CD4-positive, alpha-beta T cell (primary cell): ENCODE data around the gene RAD51B. TPM values are rescaled to one million over a fixed set of nuclear protein-coding genes. Genes with fewer than 3 reads are reported as not detected.

ENCODE experiments used
- ATAC-seq: fragments of 200-7000 bp; cut with Tn5 transposase; one replicate; pipeline ENCODE4 v1.10.0; 2022; ENCODE audit warnings: mild to moderate bottlenecking; ENCODE audit not compliant: poor library complexity
- CTCF ChIA-PET: fragments of 350-600 bp; sonication (Branson Sonifier 250); formaldehyde crosslinking; loops from one replicate; lab custom pipeline; 2021; ENCODE audit warnings: antibody characterized with exemption, inconsistent platforms; lab: Charles Lee
- POLR2A ChIA-PET: fragments of 350-600 bp; sonication (Branson Sonifier 250); formaldehyde crosslinking; loops from one replicate; lab custom pipeline; 2021; ENCODE audit warnings: antibody characterized with exemption, inconsistent platforms; lab: Charles Lee
- DNase-seq, 14 experiments: peaks; one replicate each; pipeline ENCODE4 v3.0.0-alpha.2; 2013 to 2020; ENCODE audit warnings: mixed read lengths in 2 of 14
- H3K27ac ChIP-seq, 2 donors: one replicate each; pipeline versions ENCODE4 v1.5.1 to v1.7.0; 2013; ENCODE audit warnings: low read length in 2 of 2, low read depth in 1 of 2, mild to moderate bottlenecking in 1 of 2
- H3K27me3 ChIP-seq, 2 experiments: 1 replicate in 1 of 2; 2 replicates in 1 of 2; pipeline versions ENCODE4 v1.6.1 to v1.7.0; 2013; ENCODE audit warnings: low read length in 2 of 2, control low read depth in 1 of 2, mild to moderate bottlenecking in 1 of 2, moderate library complexity in 1 of 2; ENCODE audit not compliant: insufficient read depth in 2 of 2, control insufficient read depth in 1 of 2
- H3K36me3 ChIP-seq: one replicate; pipeline ENCODE4 v1.6.1; 2013; ENCODE audit warnings: low read length, control low read depth; ENCODE audit not compliant: insufficient read depth
- H3K4me1 ChIP-seq: one replicate; pipeline ENCODE4 v1.6.1; 2013; ENCODE audit warnings: low read length, control low read depth; ENCODE audit not compliant: insufficient read depth
- H3K4me3 ChIP-seq: one replicate; pipeline ENCODE4 v1.5.1; 2013; ENCODE audit warnings: mild to moderate bottlenecking, low read length, moderate library complexity
- H3K9me3 ChIP-seq, 2 experiments: 1 replicate in 1 of 2; 2 replicates in 1 of 2; pipeline versions ENCODE4 v1.6.1 to v1.7.0; 2013; ENCODE audit warnings: low read length in 2 of 2, mild to moderate bottlenecking in 2 of 2, control low read depth in 1 of 2, moderate library complexity in 1 of 2; ENCODE audit not compliant: control insufficient read depth in 1 of 2, insufficient read depth in 1 of 2
- H3K27ac Mint-ChIP-seq: one replicate; pipeline ENCODE4 v1.8.0; 2020; ENCODE audit warnings: mixed read lengths
- H3K27me3 Mint-ChIP-seq: one replicate; pipeline ENCODE4 v1.8.0; 2021; ENCODE audit warnings: mixed read lengths
- H3K36me3 Mint-ChIP-seq: one replicate; pipeline ENCODE4 v1.8.0; 2021; ENCODE audit warnings: low read depth, mixed read lengths
- H3K4me1 Mint-ChIP-seq: one replicate; pipeline ENCODE4 v1.8.0; 2021; ENCODE audit warnings: low read depth, mixed read lengths
- H3K4me3 Mint-ChIP-seq: one replicate; pipeline ENCODE4 v1.8.0; 2020; ENCODE audit warnings: mild to moderate bottlenecking, mixed read lengths
- H3K9me3 Mint-ChIP-seq: one replicate; pipeline ENCODE4 v1.8.0; 2020; ENCODE audit warnings: mixed read lengths
- CTCF ChIP-seq: fragments of 200-600 bp; IDR thresholded peaks from one replicate; pipeline ENCODE4 v1.8.0; 2022; ENCODE audit warnings: antibody characterized with exemption, mild to moderate bottlenecking
- intact Hi-C, 2 experiments: fragments of 100-400 bp; cut with DNase I in 1 of 2; cut with micrococcal nuclease in 1 of 2; formaldehyde crosslinking; loops; one replicate each; pipeline versions ENCODE4 v1.15.1 to v1.9.0; 2023 to 2025; cut with DNase I, micrococcal nuclease
- total RNA-seq, 174 experiments: library from RNA in 2 of 174; stranded (reverse) in 2 of 174; gene quantifications; one replicate each; pipeline ENCODE4 v1.2.3 and lab custom pipeline; 2021 to 2026

RAD51B gene
- total RNA-seq, 2 experiments from 2014 or later = 18.4 to 20.0 TPM

GRCh38 chr14:68686724-68687123, 867.1 kb downstream of the RAD51B start:
- ATAC-seq (no peak), DNase-seq (no peak)
- Mint-ChIP-seq H3K9me3 (no peaks in the 10 kb centered on the region), H3K36me3 (no peaks in the 10 kb centered on the region), H3K4me3 (no peak overlapping the region), H3K27me3 (no peaks in the 10 kb centered on the region), H3K27ac (peak overlapping the region; percentile 94), H3K4me1 (peaks cover 61% of the 10 kb centered on the region)
- ChIA-PET CTCF (interaction anchor here (1.3 to 1.7 kb wide), 2 partner anchors 98 to 438 kb away, joined by 3 to 6 read pairs; no protein-coding TSS in a partner anchor), POLR2A (interaction anchor here (1.4 kb wide), 1 partner anchor 93 kb away, joined by 3 read pairs; no protein-coding TSS in a partner anchor)
- no peak for TF ChIP-seq CTCF
- intact Hi-C loops = loop anchor here (5.0 to 10.0 kb wide), 4 partner anchors 62 to 422 kb away; no protein-coding TSS in a partner anchor
- peaks cover 48% of the 10 kb centered on the region for H3K4me1 ChIP-seq
- no peaks in the 10 kb centered on the region for H3K36me3 ChIP-seq
- no peaks in the 10 kb centered on the region for H3K9me3 ChIP-seq
- no peak overlapping the region for H3K27ac ChIP-seq
- H3K27me3 ChIP-seq = no peaks in the 10 kb centered on the region
- no peak overlapping the region for H3K4me3 ChIP-seq

- Histone ChIP-seq H3K27ac (no peak overlapping the region), H3K27me3 (no peaks in the 10 kb centered on the region), H3K4me3 (no peak overlapping the region), H3K36me3 (no peaks in the 10 kb centered on the region), H3K9me3 (no peaks in the 10 kb centered on the region), H3K4me1 (peaks cover 38% of the 10 kb centered on the region)
- ChIA-PET POLR2A (interaction anchor here (0.6 to 1.4 kb wide), 2 partner anchors 92 to 93 kb away, joined by 3 read pairs; no protein-coding TSS in a partner anchor), CTCF (no interaction called here)
- Mint-ChIP-seq H3K36me3 (no peaks in the 10 kb centered on the region), H3K4me3 (no peak overlapping the region), H3K9me3 (no peaks in the 10 kb centered on the region), H3K27me3 (no peaks in the 10 kb centered on the region), H3K27ac (peak overlapping the region; percentile 42), H3K4me1 (peaks cover 54% of the 10 kb centered on the region)
- no peak for TF ChIP-seq CTCF
- ATAC-seq = no peak
- DNase-seq = no peak
- intact Hi-C loops = loop anchor here (5.0 to 10.0 kb wide), 4 partner anchors 63 to 423 kb away; no protein-coding TSS in a partner anchor
These were observed 868.2 kb downstream of the RAD51B start for GRCh38 chr14:68687746-68688145.

GRCh38 chr14:68688872-68689371, 869.3 kb downstream of the RAD51B start:
- Histone ChIP-seq H3K36me3 (no peaks in the 10 kb centered on the region), H3K9me3 (no peaks in the 10 kb centered on the region), H3K27ac (no peak overlapping the region), H3K4me3 (no peak overlapping the region), H3K27me3 (no peaks in the 10 kb centered on the region), H3K4me1 (peaks cover 26% of the 10 kb centered on the region)
- ChIA-PET POLR2A (no interaction called here), CTCF (interaction anchor here (0.7 kb wide), 1 partner anchor 99 kb away, joined by 3 read pairs; no protein-coding TSS in a partner anchor)
- Mint-ChIP-seq H3K36me3 (no peaks in the 10 kb centered on the region), H3K4me1 (peaks cover 47% of the 10 kb centered on the region), H3K27ac (peak overlapping the region; percentile 28), H3K9me3 (no peaks in the 10 kb centered on the region), H3K4me3 (no peak overlapping the region), H3K27me3 (no peaks in the 10 kb centered on the region)
- no peak for TF ChIP-seq CTCF
- intact Hi-C loops = loop anchor here (5.0 to 10.0 kb wide), 4 partner anchors 64 to 424 kb away; no protein-coding TSS in a partner anchor
- peak in 3 of 14 experiments; percentile 19 to 32 (median 30) for DNase-seq
- no peak for ATAC-seq
